ENCODE data around the gene CORO2B.
A peak's percentile ranks its signal among the peaks of the same experiment; 100 is the strongest.
"Not testable (repeated sequence)": the region's sequence is repeated elsewhere in the genome, so short reads cannot be mapped to it uniquely, and the experiment has no call there.

The CORO2B gene

DNA sequence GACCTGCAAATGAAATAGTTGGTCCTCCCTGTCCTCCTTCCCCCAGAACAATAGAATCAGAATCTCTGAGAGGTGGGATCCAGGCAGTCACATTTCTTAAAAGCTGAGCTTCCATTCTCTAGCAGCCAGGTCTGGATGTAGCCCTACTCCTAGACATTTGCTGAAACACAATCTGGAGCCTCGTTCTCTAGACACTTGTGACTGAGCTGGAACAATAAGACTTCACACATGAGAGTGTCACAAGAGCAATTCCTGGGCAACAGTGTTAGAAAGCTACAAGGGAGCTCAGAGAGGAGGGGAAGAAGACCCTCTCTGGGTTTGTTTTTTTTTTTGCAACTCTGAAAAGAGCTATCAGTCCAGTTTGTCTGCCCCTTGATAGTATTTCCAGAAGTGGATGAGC, 14.5 kb downstream of the CORO2B start:
- DNase-seq = no peak

GRCh38 chr15:68593828-68594532, 15.2 kb downstream of the CORO2B start:
- no peak for DNase-seq

GRCh38 chr15:68594533-68595259, 15.9 kb downstream of the CORO2B start:
- DNase-seq = no peak

DNA sequence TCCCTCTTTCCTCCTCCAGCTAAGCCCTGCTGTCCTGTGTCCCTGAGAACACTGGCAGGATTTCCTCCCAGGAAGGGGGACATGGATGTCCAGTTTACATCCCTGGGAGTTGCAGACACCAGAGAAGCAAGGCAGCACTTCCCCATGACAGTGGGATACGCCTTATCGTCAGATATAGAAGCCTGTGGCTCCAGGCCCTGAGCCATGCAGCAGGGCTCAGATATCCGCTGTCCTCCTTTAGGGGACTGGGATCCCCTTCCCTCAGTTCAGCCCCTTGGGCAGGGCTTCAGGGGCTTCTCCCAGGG, 16.4 kb downstream of the CORO2B start:
- DNase-seq = no peak

DNA sequence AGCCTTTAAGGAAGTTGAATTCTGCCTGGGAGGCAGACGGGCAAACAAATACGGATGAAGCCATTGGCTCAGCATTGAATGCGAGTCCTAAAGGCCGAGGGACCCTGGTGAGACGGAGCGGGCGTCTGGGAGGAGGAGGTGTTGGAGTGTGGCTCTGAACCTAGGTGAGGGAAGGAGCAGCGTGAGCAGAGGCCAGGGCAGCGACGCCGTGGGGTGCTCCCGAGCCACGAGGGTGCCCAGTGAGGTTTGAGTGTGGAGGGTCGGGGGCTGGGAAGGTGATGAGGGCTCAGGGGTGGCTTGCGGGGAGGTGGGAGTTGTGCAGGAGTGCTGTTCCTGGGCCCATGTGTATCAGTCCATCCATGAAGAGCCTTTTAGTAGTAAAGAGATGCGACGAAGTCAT, 17.0 kb downstream of the CORO2B start:
- no peak for DNase-seq

DNA sequence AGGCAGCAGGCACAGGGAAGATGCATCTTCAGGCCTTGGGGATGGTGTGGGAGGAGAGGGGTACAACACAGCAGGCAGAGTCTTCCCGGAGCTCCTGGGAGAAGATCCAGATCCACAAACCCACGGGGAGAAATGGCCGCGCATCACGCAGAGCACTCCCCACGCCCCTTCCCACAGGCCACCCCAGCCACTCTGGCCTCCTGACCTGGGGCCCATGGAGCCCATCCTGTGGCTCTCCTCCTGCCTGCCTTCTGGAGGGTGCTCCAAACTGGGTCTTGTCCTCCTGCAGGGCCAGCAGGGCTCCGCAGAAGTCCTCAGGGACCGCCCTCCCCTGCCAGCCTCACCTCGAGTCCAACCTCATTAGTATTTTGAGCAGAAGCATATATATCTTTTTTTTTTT, 17.9 kb downstream of the CORO2B start:
- no peak for DNase-seq

- no peak for DNase-seq
Observed at GRCh38 chr15:68597581-68597980, 18.8 kb downstream of the CORO2B start.

DNA sequence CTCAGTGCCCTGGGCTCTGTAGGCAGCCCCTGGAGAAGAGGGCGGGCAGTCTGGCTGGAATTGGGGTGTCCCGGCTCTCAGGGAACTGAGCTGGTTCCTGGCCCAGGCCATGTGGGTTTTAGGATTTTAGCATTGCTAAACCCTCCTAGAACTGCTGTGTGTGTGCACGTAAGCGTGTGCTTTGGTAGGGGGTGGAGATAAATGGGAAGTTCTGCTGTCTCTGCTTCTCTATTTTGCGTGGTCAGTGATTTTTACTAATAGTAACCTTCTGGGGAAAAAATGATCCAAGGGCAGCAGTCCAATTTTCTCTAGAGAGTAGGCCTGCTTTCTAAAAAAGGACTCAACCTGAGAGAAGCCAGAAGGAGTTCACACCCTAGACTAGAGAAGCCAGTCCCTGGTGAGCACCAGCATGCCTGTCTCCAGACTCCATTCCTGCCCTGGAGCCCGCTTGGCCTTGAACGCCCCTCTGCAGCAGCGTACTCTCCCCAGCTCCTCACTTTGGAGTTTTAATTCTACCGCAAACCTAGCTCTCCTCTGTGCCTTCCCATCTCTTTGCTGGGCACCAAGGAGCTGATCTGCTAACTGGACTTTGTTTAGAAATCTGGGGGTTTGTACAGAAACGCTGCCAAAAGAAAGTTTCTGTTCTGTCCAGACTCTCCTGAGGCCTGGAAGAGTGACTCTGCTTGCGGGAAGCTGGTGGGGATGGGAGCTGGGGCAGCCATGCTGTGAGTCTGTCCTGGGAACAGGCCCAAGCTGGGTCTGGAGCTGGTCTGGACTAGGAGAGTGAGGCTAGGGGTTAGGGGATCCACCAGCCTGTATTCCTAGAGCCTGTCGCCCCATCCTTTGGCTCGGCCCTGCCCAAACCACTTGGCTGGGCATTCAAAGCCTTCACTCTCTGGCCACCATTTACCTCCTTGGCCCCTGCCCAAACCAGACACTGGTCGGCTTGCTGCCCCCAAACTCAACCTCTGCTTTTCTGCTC, 19.7 kb downstream of the CORO2B start:
- no peak for DNase-seq

DNA sequence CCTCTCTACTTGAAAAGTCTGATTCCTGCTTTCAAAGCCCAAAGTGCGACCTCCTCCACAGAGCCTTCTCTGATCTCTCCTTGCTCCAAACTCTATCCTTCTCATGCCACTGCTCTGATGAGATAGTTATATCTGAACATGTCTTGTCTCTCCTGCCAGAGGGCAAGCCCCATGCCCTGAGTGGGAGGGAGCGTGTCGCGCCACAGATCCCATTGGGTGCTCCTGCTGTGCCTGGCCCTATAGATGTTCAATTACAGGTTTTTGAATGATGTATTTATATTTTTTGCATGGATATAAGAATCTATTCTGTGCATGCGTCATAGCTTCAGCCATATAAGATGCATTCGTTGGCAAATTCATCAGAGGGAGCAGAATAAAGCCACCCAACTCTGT, 20.4 kb downstream of the CORO2B start:
- no peak for DNase-seq

- DNase-seq = peak; percentile 73
Observed at GRCh38 chr15:68599560-68600071, 20.8 kb downstream of the CORO2B start.

DNA sequence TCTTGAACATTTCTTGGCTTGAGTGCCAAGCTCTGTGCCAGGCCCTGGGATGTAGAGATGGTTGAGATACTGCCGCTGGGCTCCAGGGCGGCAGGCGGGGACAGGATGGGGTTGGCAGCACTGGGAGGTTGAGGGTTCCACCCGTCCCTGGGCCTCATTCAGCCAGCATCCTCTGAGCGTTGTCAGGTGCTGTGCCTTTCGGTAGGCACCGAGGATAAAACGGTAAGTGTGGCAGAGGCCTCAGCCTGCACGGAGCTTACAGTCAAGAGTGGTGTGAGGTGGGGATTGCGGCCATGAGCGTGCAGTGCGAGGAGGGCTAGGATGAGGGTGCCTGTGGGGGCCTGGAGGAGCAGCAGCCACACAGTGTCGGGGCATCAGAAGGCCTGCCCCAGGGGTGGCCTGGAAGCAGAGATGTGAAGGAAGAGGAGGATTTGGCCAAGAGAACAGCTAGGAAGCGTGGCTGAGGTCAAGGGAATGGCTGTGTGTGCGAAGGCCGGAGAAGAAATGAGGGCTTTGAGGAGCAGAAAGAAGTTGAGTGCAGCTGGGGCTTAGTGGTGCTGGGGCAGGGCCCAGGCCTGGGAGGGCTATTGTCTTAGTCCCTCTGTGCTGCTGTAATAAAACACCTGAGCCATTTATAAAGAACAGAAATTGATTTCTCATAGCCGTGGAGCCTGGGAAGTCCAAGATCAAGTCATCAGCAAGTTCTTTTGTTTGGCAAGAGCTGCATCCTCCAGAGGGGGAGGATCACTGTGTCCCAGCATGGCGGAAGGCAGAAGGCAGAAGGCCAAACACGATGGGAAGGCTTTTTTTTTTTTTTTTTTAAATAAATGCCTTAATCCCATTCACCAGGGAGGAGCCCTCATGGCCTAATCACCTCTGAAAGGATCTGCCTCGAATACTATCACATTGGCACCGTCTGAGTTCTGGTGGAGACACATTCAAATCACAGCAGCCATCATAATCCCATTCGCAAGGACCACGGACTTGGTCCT, 22.7 kb downstream of the CORO2B start:
- no peak for DNase-seq

DNA sequence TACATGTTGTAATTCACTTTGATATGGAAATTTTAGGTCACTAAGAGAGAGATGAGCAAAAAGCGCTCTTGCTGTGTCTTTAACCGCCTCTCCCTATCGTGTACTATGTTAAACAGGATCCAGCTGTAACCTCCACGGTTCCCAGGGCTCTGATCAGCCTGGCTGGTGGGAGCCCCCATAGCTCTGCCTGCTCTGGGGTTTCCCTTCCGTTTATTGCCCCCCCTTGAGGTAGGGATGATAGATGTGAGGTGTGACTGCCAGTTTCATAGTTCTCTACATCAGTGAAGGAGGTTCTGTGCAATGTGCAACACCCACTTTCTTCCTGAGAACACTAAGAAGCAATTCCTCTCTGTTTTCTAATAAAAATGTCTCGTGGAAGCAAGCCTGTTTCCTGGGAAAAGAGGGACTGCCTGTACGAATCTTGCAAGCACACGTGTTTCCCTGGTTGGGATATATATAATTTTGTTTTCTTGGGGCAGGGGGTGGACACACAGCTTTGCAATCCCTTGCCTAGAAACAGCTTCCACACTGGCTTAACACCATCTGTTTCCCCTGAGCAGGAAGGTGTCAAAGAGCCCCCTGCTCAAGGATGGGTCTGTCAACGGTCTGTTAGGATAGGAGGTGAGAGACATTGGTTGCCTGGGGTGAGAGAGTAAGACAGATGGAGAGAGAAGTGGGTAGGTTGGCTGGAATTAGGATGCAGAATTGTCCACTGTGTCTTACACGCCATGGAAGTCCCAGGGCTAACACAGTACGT, 23.8 kb downstream of the CORO2B start:
- no peak for DNase-seq

GRCh38 chr15:68603216-68603595, 24.4 kb downstream of the CORO2B start:
- DNase-seq = no peak

- DNase-seq = no peak
Observed at GRCh38 chr15:68603951-68604350, 25.2 kb downstream of the CORO2B start.

DNA sequence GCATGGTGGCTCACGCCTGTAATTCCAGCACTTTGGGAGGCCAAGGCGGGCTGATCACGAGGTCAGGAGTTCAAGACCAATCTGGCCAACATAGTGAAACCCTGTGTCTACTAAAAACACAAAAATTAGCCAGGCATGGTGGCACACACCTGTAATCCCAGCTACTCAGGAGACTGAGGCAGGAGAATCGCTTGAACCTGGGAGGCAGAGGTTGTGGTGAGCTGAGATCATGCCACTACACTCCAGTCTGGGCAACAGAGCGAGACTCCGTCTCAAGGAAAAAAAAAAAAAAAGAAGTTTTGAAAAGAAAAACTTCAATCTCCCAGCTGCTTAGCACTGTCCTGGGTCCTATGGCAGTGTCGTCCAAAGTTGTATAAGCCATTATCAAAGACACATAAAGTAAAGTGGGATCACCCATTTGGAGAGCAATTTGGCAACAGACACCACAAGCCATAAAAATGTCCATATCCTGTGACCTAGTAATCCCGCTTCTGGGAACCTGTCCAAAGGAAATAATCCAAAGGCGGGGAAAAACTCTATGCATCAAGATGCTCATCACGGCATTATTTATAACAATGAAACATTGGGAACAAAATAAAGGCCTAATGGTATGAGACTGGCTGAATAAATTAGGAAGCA, 26.2 kb downstream of the CORO2B start:
- DNase-seq = not testable (repeated sequence)

GRCh38 chr15:68606375-68606774, 27.6 kb downstream of the CORO2B start:
- no peak for DNase-seq

DNA sequence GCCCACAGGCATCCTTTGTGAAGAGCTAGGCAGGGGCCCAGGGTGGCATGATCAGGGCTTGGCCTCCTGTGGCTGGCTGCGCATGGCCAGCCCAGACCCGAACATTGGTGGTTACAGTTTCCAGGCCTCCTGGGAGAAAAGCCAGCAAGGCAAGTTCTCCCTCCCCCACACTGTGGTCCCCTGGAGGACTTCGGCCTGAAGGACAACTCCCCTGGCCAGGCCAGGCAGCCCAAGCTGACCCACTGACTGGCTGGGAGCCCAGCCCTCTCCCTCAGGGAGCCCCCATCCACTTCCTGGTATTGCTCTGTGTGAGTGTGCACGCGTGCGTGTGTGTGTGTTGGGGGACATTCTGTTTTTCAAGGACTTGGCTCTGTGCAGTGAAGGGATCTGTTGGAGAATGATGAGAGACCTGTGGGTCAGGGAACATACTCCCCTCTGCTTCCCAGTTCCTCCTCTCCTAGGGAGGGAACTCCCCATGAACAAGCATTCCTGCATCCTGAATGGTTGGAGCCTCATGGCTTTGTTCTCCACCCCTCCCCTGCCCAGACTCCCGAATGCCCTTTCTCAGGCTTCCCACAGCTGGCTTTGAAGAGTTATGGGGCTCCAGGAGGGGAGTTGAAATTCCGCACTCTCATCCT, 29.5 kb downstream of the CORO2B start:
- no peak for DNase-seq

DNA sequence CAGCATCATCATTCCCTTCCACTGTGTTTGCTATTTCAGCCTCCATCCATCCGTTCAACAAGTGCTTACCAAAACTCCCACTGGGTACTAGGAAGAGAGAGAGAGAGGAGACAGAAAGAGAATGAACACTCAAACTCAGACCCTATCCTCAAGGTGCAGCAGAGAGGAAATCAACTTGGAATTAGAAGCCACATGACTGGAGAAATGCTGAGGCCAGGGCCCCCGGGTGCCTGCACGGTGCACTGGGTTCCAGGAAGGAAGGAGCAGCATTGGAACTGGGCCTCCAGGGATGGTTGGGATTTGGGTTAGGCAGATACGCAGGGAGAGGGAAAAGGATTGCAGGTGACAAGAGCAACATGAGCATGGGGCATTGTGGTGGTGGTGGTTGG, 30.0 kb downstream of the CORO2B start:
- DNase-seq = no peak

DNA sequence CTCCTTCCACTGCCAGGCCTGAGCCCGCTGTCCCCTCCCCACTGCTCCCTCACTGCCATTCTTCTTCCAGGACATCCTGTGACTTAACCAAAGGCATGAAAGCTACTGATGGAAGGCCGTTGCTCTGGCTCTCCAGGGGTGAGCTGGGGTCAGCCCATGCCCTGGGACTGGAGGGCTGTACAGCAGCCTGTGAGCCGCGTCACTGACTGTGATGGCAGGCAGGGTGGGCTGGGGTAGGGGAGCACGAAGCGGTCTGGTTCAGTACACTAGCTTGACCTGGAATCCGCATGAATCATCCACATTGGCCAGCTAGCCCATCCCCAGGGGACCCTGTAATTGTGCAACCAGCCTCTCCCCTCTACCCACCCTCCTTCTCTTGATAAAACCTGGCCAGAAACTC, 30.8 kb downstream of the CORO2B start:
- DNase-seq = no peak

DNA sequence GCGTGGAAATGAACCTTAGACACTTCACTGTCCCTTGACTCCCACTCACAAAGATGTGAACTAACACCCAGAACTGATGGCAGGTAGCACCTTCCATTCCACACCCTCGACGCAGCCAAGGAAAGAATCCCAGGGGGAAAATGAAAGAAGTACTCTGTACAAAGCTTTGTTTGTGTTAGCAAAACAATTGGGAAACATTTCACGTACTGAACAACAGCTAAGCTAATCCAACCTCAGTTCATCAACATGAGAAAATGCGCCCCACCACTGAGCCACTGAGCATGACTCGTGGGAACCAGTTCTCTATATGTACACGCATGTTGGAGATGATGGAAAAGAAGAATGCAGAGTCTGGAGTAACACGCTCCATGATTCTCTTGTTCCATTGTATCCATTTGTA, 32.0 kb downstream of the CORO2B start:
- no peak for DNase-seq
